ENCODE results near the gene POU3F3. TPM values are rescaled to one million over a fixed set of nuclear protein-coding genes. Genes with fewer than 3 reads are reported as not detected.

Gene POU3F3
- total and polyA plus RNA-seq, 2 of the 8 experiments (the other 6 are each of a cell fraction or from before 2014, with no cell fraction given), result 0.09 TPM; not detected in 1

DNA sequence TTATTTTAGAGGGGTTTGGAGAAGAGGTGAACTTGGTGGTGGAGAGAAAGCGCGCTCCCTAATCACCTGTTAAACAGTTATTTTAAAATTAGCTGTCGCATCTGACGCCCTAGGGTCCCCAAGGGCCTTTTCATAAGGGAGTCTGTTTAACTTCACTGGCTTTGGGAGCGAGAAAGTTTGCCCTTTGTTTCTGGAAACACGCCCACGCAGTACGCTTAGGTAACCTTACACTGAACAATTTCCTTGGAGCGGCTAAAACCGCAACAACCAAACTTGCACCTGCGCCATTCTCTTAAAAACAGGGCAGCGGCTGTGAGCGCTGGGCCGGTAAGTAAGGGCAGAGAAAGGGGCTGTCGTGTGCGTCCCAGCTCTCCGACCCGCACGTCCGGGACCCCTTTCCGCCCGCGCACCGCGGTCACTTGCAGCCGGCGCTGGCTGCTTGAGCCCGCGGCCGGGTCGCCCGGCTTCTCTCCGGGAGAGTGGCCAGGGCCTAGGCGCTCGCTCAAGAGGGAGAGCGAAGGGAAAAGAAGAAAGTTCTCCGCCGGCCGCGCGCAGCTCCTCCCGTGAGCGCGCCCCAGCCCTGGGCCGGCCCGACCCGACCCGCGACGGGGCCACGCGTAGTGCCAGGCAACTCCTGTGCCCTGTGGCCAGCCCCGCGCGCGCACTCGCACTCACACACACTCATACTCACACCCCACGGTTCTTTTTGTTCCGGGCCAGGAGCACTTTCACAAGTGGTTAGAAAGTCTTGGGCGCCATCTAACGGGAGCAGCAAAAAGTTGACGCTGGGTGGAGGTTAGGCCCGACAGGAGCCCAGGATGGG, 19.2 kb downstream of the POU3F3 start (continued):
- TF ChIP-seq, protein P1, sequence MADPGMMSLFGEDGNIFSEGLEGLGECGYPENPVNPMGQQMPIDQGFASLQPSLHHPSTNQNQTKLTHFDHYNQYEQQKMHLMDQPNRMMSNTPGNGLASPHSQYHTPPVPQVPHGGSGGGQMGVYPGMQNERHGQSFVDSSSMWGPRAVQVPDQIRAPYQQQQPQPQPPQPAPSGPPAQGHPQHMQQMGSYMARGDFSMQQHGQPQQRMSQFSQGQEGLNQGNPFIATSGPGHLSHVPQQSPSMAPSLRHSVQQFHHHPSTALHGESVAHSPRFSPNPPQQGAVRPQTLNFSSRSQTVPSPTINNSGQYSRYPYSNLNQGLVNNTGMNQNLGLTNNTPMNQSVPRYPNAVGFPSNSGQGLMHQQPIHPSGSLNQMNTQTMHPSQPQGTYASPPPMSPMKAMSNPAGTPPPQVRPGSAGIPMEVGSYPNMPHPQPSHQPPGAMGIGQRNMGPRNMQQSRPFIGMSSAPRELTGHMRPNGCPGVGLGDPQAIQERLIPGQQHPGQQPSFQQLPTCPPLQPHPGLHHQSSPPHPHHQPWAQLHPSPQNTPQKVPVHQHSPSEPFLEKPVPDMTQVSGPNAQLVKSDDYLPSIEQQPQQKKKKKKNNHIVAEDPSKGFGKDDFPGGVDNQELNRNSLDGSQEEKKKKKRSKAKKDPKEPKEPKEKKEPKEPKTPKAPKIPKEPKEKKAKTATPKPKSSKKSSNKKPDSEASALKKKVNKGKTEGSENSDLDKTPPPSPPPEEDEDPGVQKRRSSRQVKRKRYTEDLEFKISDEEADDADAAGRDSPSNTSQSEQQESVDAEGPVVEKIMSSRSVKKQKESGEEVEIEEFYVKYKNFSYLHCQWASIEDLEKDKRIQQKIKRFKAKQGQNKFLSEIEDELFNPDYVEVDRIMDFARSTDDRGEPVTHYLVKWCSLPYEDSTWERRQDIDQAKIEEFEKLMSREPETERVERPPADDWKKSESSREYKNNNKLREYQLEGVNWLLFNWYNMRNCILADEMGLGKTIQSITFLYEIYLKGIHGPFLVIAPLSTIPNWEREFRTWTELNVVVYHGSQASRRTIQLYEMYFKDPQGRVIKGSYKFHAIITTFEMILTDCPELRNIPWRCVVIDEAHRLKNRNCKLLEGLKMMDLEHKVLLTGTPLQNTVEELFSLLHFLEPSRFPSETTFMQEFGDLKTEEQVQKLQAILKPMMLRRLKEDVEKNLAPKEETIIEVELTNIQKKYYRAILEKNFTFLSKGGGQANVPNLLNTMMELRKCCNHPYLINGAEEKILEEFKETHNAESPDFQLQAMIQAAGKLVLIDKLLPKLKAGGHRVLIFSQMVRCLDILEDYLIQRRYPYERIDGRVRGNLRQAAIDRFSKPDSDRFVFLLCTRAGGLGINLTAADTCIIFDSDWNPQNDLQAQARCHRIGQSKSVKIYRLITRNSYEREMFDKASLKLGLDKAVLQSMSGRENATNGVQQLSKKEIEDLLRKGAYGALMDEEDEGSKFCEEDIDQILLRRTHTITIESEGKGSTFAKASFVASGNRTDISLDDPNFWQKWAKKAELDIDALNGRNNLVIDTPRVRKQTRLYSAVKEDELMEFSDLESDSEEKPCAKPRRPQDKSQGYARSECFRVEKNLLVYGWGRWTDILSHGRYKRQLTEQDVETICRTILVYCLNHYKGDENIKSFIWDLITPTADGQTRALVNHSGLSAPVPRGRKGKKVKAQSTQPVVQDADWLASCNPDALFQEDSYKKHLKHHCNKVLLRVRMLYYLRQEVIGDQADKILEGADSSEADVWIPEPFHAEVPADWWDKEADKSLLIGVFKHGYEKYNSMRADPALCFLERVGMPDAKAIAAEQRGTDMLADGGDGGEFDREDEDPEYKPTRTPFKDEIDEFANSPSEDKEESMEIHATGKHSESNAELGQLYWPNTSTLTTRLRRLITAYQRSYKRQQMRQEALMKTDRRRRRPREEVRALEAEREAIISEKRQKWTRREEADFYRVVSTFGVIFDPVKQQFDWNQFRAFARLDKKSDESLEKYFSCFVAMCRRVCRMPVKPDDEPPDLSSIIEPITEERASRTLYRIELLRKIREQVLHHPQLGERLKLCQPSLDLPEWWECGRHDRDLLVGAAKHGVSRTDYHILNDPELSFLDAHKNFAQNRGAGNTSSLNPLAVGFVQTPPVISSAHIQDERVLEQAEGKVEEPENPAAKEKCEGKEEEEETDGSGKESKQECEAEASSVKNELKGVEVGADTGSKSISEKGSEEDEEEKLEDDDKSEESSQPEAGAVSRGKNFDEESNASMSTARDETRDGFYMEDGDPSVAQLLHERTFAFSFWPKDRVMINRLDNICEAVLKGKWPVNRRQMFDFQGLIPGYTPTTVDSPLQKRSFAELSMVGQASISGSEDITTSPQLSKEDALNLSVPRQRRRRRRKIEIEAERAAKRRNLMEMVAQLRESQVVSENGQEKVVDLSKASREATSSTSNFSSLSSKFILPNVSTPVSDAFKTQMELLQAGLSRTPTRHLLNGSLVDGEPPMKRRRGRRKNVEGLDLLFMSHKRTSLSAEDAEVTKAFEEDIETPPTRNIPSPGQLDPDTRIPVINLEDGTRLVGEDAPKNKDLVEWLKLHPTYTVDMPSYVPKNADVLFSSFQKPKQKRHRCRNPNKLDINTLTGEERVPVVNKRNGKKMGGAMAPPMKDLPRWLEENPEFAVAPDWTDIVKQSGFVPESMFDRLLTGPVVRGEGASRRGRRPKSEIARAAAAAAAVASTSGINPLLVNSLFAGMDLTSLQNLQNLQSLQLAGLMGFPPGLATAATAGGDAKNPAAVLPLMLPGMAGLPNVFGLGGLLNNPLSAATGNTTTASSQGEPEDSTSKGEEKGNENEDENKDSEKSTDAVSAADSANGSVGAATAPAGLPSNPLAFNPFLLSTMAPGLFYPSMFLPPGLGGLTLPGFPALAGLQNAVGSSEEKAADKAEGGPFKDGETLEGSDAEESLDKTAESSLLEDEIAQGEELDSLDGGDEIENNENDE (IDR thresholded peaks at IDR 0.05; ENCODE audit: insufficient replicate concordance, low read length), result no peak
- TF ChIP-seq RBBP5 (IDR thresholded peaks at IDR 0.05; ENCODE audit: borderline replicate concordance, low read depth, low read length) (peak; percentile 74; the same call in 1 of the 2 replicates), JUN (IDR thresholded peaks at IDR 0.05; ENCODE audit: low read depth, low read length) (no peak), CBX8 (IDR thresholded peaks at IDR 0.05; ENCODE audit: borderline replicate concordance, low read depth, low read length) (no peak), CHD2 (IDR thresholded peaks at IDR 0.05; ENCODE audit: low read length) (no peak), KDM1A (IDR thresholded peaks at IDR 0.05; ENCODE audit: borderline replicate concordance, low read length) (no peak), ASH2L (IDR thresholded peaks at IDR 0.05; ENCODE audit: low read length) (peak; percentile 94), CBX5 (IDR thresholded peaks at IDR 0.05; ENCODE audit: low read depth, low read length) (no peak), HDAC2 (IDR thresholded peaks at IDR 0.05; ENCODE audit: borderline replicate concordance in 1 of 2, low read depth in 2 of 2, low read length in 2 of 2) (peak in 1 of 2 experiments; percentile 53; a peak in 1 of 4 replicates)
